ENCODE results near the gene DNASE1L1. TPM values are rescaled to one million over a fixed set of nuclear protein-coding genes. Genes with fewer than 3 reads are reported as not detected.

DNASE1L1 gene
- total and polyA plus RNA-seq, 7 donors, result 42.2 to 149 (median 75.1) TPM

DNA sequence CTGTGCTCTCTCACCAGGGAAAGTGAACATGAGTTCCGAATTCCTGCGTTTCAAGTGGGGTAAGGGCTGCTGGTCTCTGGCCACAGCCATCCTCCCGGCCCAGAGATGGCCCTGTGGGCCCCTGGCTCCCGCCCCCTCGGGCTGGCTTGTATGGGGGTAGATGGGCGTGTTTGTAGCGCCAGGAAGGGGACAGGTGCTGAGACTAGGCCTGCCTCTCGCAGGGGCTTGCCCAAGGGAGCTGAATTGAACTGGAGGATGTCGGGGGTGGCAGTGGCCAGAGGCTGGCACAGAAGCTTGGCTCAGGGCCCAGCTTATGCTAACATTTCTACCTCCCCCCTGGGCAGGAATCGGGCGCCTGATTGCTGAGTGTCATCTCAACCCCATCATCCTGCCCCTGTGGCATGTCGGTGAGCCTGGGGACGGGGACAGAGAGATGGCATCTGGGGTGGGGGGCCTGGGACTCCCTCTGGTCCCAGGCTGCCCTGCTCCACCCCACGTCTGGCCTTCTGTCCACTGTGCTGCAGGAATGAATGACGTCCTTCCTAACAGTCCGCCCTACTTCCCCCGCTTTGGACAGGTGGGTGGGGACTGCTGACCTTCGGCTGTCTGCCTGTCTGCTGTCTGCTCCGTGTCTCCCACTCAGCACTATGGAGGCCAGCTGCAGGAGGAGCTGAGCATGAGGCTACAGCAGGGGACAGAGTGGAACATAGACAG lies 10.8 kb upstream of the DNASE1L1 start:
- peaks cover 3% of the 10 kb centered on the region for H3K4me1 ChIP-seq
- TF ChIP-seq, protein P1, sequence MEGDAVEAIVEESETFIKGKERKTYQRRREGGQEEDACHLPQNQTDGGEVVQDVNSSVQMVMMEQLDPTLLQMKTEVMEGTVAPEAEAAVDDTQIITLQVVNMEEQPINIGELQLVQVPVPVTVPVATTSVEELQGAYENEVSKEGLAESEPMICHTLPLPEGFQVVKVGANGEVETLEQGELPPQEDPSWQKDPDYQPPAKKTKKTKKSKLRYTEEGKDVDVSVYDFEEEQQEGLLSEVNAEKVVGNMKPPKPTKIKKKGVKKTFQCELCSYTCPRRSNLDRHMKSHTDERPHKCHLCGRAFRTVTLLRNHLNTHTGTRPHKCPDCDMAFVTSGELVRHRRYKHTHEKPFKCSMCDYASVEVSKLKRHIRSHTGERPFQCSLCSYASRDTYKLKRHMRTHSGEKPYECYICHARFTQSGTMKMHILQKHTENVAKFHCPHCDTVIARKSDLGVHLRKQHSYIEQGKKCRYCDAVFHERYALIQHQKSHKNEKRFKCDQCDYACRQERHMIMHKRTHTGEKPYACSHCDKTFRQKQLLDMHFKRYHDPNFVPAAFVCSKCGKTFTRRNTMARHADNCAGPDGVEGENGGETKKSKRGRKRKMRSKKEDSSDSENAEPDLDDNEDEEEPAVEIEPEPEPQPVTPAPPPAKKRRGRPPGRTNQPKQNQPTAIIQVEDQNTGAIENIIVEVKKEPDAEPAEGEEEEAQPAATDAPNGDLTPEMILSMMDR (IDR thresholded peaks at IDR 0.05), result no peak
- WGBS, 3 donors, result 34 to 48% (median 35%) methylated on average over 18 to 19 of the region's 19 CpGs
- H3K27ac ChIP-seq, result peak overlapping the region; percentile 16
- H3K4me3 ChIP-seq, result no peak overlapping the region
- H3K27me3 ChIP-seq (ENCODE audit: insufficient read depth in 3 of 3, low read length in 2 of 3), result peaks cover 0 to 9% (median 0%) of the 10 kb centered on the region in 3 donors
- intact Hi-C loops (cut with DNase I), result loop anchor here in 1 of 2 donors (5.0 kb wide), 1 partner anchor 112 kb away; no protein-coding TSS in a partner anchor
- ATAC-seq (peak; percentile 74 to 85 (median 82)), DNase-seq (no peak)
- H3K36me3 ChIP-seq (ENCODE audit: insufficient read depth in 1 of 2, low read depth in 1 of 2), result peaks cover 0 to 9% of the 10 kb centered on the region in 2 donors
- H3K9me3 ChIP-seq, result no peaks in the 10 kb centered on the region

DNA sequence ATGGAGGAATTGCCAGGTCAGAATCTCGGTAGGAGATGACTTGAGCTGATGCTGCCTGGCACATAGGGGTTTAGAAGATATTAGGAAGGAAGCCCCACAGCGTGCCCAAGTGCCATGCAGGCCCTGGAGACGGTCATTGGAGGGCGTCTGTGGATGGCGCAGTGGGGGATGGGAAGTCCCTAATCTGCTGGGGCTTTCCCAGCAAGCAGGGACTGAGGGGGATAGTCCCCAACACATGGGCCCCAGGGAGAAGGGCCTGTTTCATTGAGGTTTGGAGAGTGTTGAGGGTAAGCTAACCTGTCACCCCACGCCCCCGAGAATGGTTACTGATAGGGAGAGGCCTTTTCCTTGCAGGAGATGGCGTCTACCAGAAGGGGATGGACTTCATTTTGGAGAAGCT lies 10.1 kb upstream of the DNASE1L1 start:
- no peak overlapping the region for H3K4me3 ChIP-seq
- intact Hi-C loops (cut with DNase I), result loop anchor here in 1 of 2 donors (5.0 kb wide), 1 partner anchor 113 kb away; no protein-coding TSS in a partner anchor
- WGBS, 3 donors, result 83 to 97% (median 88%) methylated on average over 8 of the region's 8 CpGs
- H3K4me1 ChIP-seq, result peaks cover 3% of the 10 kb centered on the region
- ATAC-seq (no peak), DNase-seq (no peak)
- H3K27ac ChIP-seq, result peak overlapping the region; percentile 16
- H3K27me3 ChIP-seq (ENCODE audit: insufficient read depth in 3 of 3, low read length in 2 of 3), result peaks cover 0 to 9% (median 0%) of the 10 kb centered on the region in 3 donors
- H3K36me3 ChIP-seq (ENCODE audit: insufficient read depth in 1 of 2, low read depth in 1 of 2), result peaks cover 0 to 9% of the 10 kb centered on the region in 2 donors
- H3K9me3 ChIP-seq, result no peaks in the 10 kb centered on the region
- TF ChIP-seq, protein P1 (IDR thresholded peaks at IDR 0.05), result no peak

- peaks cover 3% of the 10 kb centered on the region for H3K4me1 ChIP-seq
- 38 to 59% (median 49%) methylated on average over 7 of the region's 7 CpGs for WGBS, 3 donors
- peaks cover 0 to 16% of the 10 kb centered on the region in 2 donors for H3K36me3 ChIP-seq (ENCODE audit: insufficient read depth in 1 of 2, low read depth in 1 of 2)
- no peak overlapping the region for H3K4me3 ChIP-seq
- no peaks in the 10 kb centered on the region for H3K9me3 ChIP-seq
- ATAC-seq (peak in 1 of 4 donors; percentile 32), DNase-seq (no peak)
- H3K27ac ChIP-seq, result no peak overlapping the region
- peaks cover 0 to 9% (median 0%) of the 10 kb centered on the region in 3 donors for H3K27me3 ChIP-seq (ENCODE audit: insufficient read depth in 3 of 3, low read length in 2 of 3)
- TF ChIP-seq, protein P1 (IDR thresholded peaks at IDR 0.05), result no peak
- intact Hi-C loops (cut with DNase I), result loop anchor here in 1 of 2 donors (5.0 kb wide), 1 partner anchor 115 kb away; no protein-coding TSS in a partner anchor
These were observed 8.1 kb upstream of the DNASE1L1 start for GRCh38 chrX:154417157-154417556.

GRCh38 chrX:154413142-154413541 lies 4.1 kb upstream of the DNASE1L1 start:
- intact Hi-C loops (cut with DNase I), result no loop called here
- Histone ChIP-seq H3K4me1 (no peaks in the 10 kb centered on the region), H3K27me3 (ENCODE audit: insufficient read depth in 3 of 3, low read length in 2 of 3) (no peaks in the 10 kb centered on the region), H3K36me3 (ENCODE audit: insufficient read depth in 1 of 2, low read depth in 1 of 2) (peaks cover 0 to 9% of the 10 kb centered on the region in 2 donors), H3K27ac (no peak overlapping the region), H3K4me3 (no peak overlapping the region), H3K9me3 (no peaks in the 10 kb centered on the region)
- TF ChIP-seq, protein P1 (IDR thresholded peaks at IDR 0.05), result no peak
- WGBS, 3 donors, result 71 to 100% (median 75%) methylated on average over 2 to 8 of the region's 8 CpGs
- DNase-seq (no peak), ATAC-seq (no peak)

Measured in psoas muscle (tissue), 8 donors.